ENCODE data around the gene ZNF608. TPM values are rescaled to one million over a fixed set of nuclear protein-coding genes. Genes with fewer than 3 reads are reported as not detected.

Gene ZNF608
- total RNA-seq, 2 experiments from 2014 or later: 22.6 to 58.8 TPM

GRCh38 chr5:124724357-124725039 is 21.9 kb downstream of the ZNF608 start:
- Histone ChIP-seq H3K79me2 (ENCODE audit: insufficient read depth, low read depth, low read length) (peaks cover 97% of the 10 kb centered on the region), H3K9me2 (ENCODE audit: insufficient read depth, low read length) (no peaks in the 10 kb centered on the region), H3K36me3 (ENCODE audit: insufficient read depth, low read length) (no peaks in the 10 kb centered on the region), H4K20me1 (ENCODE audit: insufficient read depth, low read length) (no peaks in the 10 kb centered on the region), H3K4me1 (ENCODE audit: insufficient read depth, low read length, poor library complexity, severe bottlenecking) (peaks cover 86% of the 10 kb centered on the region), H3K4me2 (ENCODE audit: low read length) (peak overlapping the region; percentile 70), H3K27ac (ENCODE audit: low read depth, low read length, poor library complexity, severe bottlenecking) (peak overlapping the region; percentile 65), H2AFZ (ENCODE audit: low read length) (peak overlapping the region; percentile 54; the same call in 1 of the 2 replicates), H3K4me3 (ENCODE audit: low read depth, low read length, poor library complexity, severe bottlenecking) (peak overlapping the region; percentile 71), H3K9me3 (ENCODE audit: low read length) (no peaks in the 10 kb centered on the region)
- DNase-seq (ENCODE audit: low spot score): no peak
- ChIA-PET CTCF (ENCODE audit: unreplicated experiment) (interaction anchor here (0.8 to 1.5 kb wide), 5 partner anchors 11 to 76 kb away, joined by 3 read pairs; no protein-coding TSS in a partner anchor), POLR2A (interaction anchor here (0.5 to 2.7 kb wide), 19 partner anchors 9 to 714 kb away, joined by 3 to 12 read pairs (median 5); partner anchors contain the start of gene ZNF608)
- TF ChIP-seq EZH2phosphoT487 (IDR thresholded peaks at IDR 0.05; ENCODE audit: borderline replicate concordance, low read depth, low read length) (no peak), CTCF (conservative IDR thresholded peaks at IDR 0.05; ENCODE audit: low read length) (no peak)
- TSS peak; percentile 71 for BruUV-seq (replicated peaks)
- intact Hi-C loops (cut with micrococcal nuclease; ENCODE audit: unreplicated experiment): no loop called here

- ChIA-PET CTCF (ENCODE audit: unreplicated experiment) (no interaction called here), POLR2A (interaction anchor here (0.6 to 10.5 kb wide), 15 partner anchors 9 to 395 kb away, joined by 3 to 121 read pairs (median 8); partner anchors contain the start of gene ZNF608)
- H3K79me2 ChIP-seq (ENCODE audit: insufficient read depth, low read depth, low read length): peaks cover 99% of the 10 kb centered on the region
- intact Hi-C loops (cut with micrococcal nuclease; ENCODE audit: unreplicated experiment): no loop called here
- no peaks in the 10 kb centered on the region for H3K9me3 ChIP-seq (ENCODE audit: low read length)
- no peak overlapping the region; the same call in 1 of the 2 replicates for H2AFZ ChIP-seq (ENCODE audit: low read length)
- no peak for DNase-seq (ENCODE audit: low spot score)
- BruUV-seq (replicated peaks): no TSS peak
- peak overlapping the region; percentile 61 for H3K4me3 ChIP-seq (ENCODE audit: low read depth, low read length, poor library complexity, severe bottlenecking)
- peak overlapping the region; percentile 95 for H3K4me2 ChIP-seq (ENCODE audit: low read length)
- no peaks in the 10 kb centered on the region for H3K9me2 ChIP-seq (ENCODE audit: insufficient read depth, low read length)
- H3K27ac ChIP-seq (ENCODE audit: low read depth, low read length, poor library complexity, severe bottlenecking): peak overlapping the region; percentile 71
- TF ChIP-seq CTCF (conservative IDR thresholded peaks at IDR 0.05; ENCODE audit: low read length) (no peak), EZH2phosphoT487 (IDR thresholded peaks at IDR 0.05; ENCODE audit: borderline replicate concordance, low read depth, low read length) (no peak)
- peaks cover 85% of the 10 kb centered on the region for H3K4me1 ChIP-seq (ENCODE audit: insufficient read depth, low read length, poor library complexity, severe bottlenecking)
- no peaks in the 10 kb centered on the region for H4K20me1 ChIP-seq (ENCODE audit: insufficient read depth, low read length)
- H3K36me3 ChIP-seq (ENCODE audit: insufficient read depth, low read length): peaks cover 5% of the 10 kb centered on the region
Measured at GRCh38 chr5:124721229-124721735, 25.2 kb downstream of the ZNF608 start.
